Panc1 (cell line): ENCODE data around the gene TBC1D21. TPM values are rescaled to one million over a fixed set of nuclear protein-coding genes. Genes with fewer than 3 reads are reported as not detected.

ENCODE experiments used
- ATAC-seq: fragments of 200-7000 bp; cut with Tn5 transposase; 2 replicates; pipeline ENCODE4 v1.9.1; 2020; ENCODE audit warnings: mild to moderate bottlenecking, moderate library complexity
- BruUV-seq: library from RNA; stranded (reverse); fragments of 400-500 nt; replicated peaks from 2 replicates; lab custom pipeline; 2021; lab: Mats Ljungman, UMichigan
- CTCF ChIA-PET: fragments of 300-600 bp; sonication (Branson Sonifier 250); formaldehyde crosslinking; loops from one replicate; lab custom pipeline; 2022; ENCODE audit warnings: antibody characterized with exemption; lab: Charles Lee
- POLR2A ChIA-PET: fragments of 300-600 bp; sonication (Branson Sonifier 250); formaldehyde crosslinking; loops from one replicate; lab custom pipeline; 2022; ENCODE audit warnings: antibody characterized with exemption; lab: Charles Lee
- DNase-seq: peaks from one replicate; pipeline ENCODE4 v3.0.0-alpha.2; 2010; ENCODE audit warnings: low read depth, low spot score
- H3K27ac ChIP-seq: 2 replicates; pipeline ENCODE4 v1.5.1; 2011; ENCODE audit warnings: mild to moderate bottlenecking, low read length, inconsistent platforms
- H3K27me3 ChIP-seq: fragments of 200-500 bp; sonication (Bioruptor generic); 2 replicates; pipeline ENCODE4 v1.6.0; 2014; ENCODE audit warnings: low read length, inconsistent platforms; ENCODE audit not compliant: control insufficient read depth, insufficient read depth
- H3K36me3 ChIP-seq: fragments of 200-500 bp; sonication (Bioruptor generic); 2 replicates; pipeline ENCODE4 v1.5.1; 2014; ENCODE audit warnings: inconsistent platforms, mild to moderate bottlenecking, low read length, moderate library complexity; ENCODE audit not compliant: control insufficient read depth, insufficient read depth
- H3K4me1 ChIP-seq: 2 replicates; pipeline ENCODE4 v1.5.1; 2011; ENCODE audit warnings: inconsistent platforms, mild to moderate bottlenecking, low read length, moderate library complexity; ENCODE audit not compliant: control insufficient read depth, insufficient read depth
- H3K4me3 ChIP-seq, 2 experiments: 2 replicates each; pipeline ENCODE4 v1.5.1; 2011 to 2012; ENCODE audit warnings: low read depth in 2 of 2, low read length in 2 of 2, mild to moderate bottlenecking in 2 of 2, inconsistent platforms in 1 of 2, moderate library complexity in 1 of 2
- H3K9me3 ChIP-seq: fragments of 200-500 bp; sonication (Bioruptor generic); 2 replicates; pipeline ENCODE4 v1.5.1; 2014; ENCODE audit warnings: low read depth, mild to moderate bottlenecking, inconsistent platforms, low read length, moderate library complexity; ENCODE audit not compliant: control insufficient read depth, insufficient read depth
- POLR2AphosphoS5 ChIP-seq: IDR thresholded peaks from 2 replicates; pipeline ENCODE4 v1.6.1; 2012; ENCODE audit warnings: mild to moderate bottlenecking, low read depth, low read length, moderate library complexity
- SIN3A ChIP-seq: IDR thresholded peaks from 2 replicates; pipeline ENCODE4 v1.6.1; 2012; ENCODE audit warnings: low read depth, mild to moderate bottlenecking, low read length, moderate library complexity, borderline replicate concordance; ENCODE audit not compliant: insufficient read depth
- TCF7L2 ChIP-seq: IDR thresholded peaks from 2 replicates; pipeline ENCODE4 v1.6.1; 2011; ENCODE audit warnings: mild to moderate bottlenecking, low read depth, low read length, inconsistent platforms
- in situ Hi-C: cut with HindIII; loops from 2 replicates; pipeline ENCODE4 v1.10.0; 2016; ENCODE audit warnings: low sequenced_read_pairs, low pct_unique_long_range_greater_than_20kb
- intact Hi-C: fragments of 100-400 bp; cut with micrococcal nuclease; formaldehyde crosslinking; loops from one replicate; pipeline ENCODE4 v1.10.0; 2022; ENCODE audit not compliant: unreplicated experiment
- total RNA-seq: library from RNA; stranded (reverse); gene quantifications from one replicate; pipeline ENCODE4 v1.2.1, GENCODE V29; 2021; ENCODE audit not compliant: unreplicated experiment
- TF ChIP-seq, protein P1 (sequence below), 2 experiments: IDR thresholded peaks; 2 replicates each; pipeline ENCODE4 v1.6.1; 2011 to 2012; ENCODE audit warnings: low read depth in 2 of 2, control low read depth in 1 of 2, low read length in 1 of 2, mild to moderate bottlenecking in 1 of 2, moderate library complexity in 1 of 2; ENCODE audit not compliant: insufficient read depth in 1 of 2
- TF ChIP-seq, protein P2 (sequence below): fragments of 450-650 bp; IDR thresholded peaks from 2 replicates; pipeline ENCODE4 v1.5.1; 2017; ENCODE audit warnings: mild to moderate bottlenecking

TBC1D21 gene
- total RNA-seq, 1 experiment from 2014 or later: not detected

DNA sequence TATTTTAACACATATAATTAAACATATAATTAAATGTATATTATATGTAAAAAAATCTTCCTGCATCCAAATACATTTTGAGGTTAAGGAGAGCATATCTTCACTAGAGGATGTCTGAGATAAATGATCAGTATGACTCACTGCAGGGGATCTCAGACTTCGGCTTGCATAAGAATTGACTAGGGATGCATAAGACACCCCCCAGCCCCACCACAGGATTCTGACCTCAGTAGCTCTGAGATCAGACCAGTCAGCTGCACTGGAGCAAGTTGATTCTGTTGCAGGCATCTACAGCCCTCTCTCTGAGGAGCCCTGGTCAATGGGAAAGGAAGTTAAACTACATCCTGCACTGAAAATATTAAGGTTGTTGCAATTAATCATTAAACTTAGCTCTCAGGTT, 29.0 kb upstream of the TBC1D21 start:
- intact Hi-C loops (no loop called here), in situ Hi-C loops (no loop called here)
- ATAC-seq (no peak), DNase-seq (no peak)
- TF ChIP-seq, protein P1, sequence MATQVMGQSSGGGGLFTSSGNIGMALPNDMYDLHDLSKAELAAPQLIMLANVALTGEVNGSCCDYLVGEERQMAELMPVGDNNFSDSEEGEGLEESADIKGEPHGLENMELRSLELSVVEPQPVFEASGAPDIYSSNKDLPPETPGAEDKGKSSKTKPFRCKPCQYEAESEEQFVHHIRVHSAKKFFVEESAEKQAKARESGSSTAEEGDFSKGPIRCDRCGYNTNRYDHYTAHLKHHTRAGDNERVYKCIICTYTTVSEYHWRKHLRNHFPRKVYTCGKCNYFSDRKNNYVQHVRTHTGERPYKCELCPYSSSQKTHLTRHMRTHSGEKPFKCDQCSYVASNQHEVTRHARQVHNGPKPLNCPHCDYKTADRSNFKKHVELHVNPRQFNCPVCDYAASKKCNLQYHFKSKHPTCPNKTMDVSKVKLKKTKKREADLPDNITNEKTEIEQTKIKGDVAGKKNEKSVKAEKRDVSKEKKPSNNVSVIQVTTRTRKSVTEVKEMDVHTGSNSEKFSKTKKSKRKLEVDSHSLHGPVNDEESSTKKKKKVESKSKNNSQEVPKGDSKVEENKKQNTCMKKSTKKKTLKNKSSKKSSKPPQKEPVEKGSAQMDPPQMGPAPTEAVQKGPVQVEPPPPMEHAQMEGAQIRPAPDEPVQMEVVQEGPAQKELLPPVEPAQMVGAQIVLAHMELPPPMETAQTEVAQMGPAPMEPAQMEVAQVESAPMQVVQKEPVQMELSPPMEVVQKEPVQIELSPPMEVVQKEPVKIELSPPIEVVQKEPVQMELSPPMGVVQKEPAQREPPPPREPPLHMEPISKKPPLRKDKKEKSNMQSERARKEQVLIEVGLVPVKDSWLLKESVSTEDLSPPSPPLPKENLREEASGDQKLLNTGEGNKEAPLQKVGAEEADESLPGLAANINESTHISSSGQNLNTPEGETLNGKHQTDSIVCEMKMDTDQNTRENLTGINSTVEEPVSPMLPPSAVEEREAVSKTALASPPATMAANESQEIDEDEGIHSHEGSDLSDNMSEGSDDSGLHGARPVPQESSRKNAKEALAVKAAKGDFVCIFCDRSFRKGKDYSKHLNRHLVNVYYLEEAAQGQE (IDR thresholded peaks at IDR 0.05; ENCODE audit: insufficient read depth in 1 of 2, low read depth in 2 of 2, low read length in 1 of 2): no peak
- no peak for TF ChIP-seq SIN3A
- TF ChIP-seq POLR2AphosphoS5: no peak
- TF ChIP-seq TCF7L2: no peak
- TF ChIP-seq, protein P2, sequence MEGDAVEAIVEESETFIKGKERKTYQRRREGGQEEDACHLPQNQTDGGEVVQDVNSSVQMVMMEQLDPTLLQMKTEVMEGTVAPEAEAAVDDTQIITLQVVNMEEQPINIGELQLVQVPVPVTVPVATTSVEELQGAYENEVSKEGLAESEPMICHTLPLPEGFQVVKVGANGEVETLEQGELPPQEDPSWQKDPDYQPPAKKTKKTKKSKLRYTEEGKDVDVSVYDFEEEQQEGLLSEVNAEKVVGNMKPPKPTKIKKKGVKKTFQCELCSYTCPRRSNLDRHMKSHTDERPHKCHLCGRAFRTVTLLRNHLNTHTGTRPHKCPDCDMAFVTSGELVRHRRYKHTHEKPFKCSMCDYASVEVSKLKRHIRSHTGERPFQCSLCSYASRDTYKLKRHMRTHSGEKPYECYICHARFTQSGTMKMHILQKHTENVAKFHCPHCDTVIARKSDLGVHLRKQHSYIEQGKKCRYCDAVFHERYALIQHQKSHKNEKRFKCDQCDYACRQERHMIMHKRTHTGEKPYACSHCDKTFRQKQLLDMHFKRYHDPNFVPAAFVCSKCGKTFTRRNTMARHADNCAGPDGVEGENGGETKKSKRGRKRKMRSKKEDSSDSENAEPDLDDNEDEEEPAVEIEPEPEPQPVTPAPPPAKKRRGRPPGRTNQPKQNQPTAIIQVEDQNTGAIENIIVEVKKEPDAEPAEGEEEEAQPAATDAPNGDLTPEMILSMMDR: no peak
- Histone ChIP-seq H3K4me3 (no peak overlapping the region), H3K9me3 (no peaks in the 10 kb centered on the region), H3K36me3 (no peaks in the 10 kb centered on the region; the same call in 1 of the 2 replicates), H3K27ac (no peak overlapping the region), H3K27me3 (peaks cover 32% of the 10 kb centered on the region), H3K4me1 (no peaks in the 10 kb centered on the region)
- ChIA-PET CTCF (no interaction called here), POLR2A (no interaction called here)
- BruUV-seq: no TSS peak

- CTCF ChIA-PET: interaction anchor here (0.6 kb wide), 1 partner anchor 571 kb away, joined by 6 read pairs; no protein-coding TSS in a partner anchor
These were observed 27.9 kb upstream of the TBC1D21 start for GRCh38 chr15:73845507-73845906.

More at GRCh38 chr15:73845507-73845906, 27.9 kb upstream of the TBC1D21 start:
- in situ Hi-C loops: no loop called here
- Histone ChIP-seq H3K9me3 (no peaks in the 10 kb centered on the region), H3K27me3 (peaks cover 23% of the 10 kb centered on the region), H3K4me3 (no peak overlapping the region), H3K36me3 (no peaks in the 10 kb centered on the region; the same call in 1 of the 2 replicates), H3K27ac (no peak overlapping the region), H3K4me1 (no peaks in the 10 kb centered on the region)
- POLR2A ChIA-PET: interaction anchor here (0.6 kb wide), 2 partner anchors 354 to 462 kb away, joined by 3 to 5 read pairs; no protein-coding TSS in a partner anchor
- intact Hi-C loops: no loop called here
- TF ChIP-seq TCF7L2: no peak
- no peak for TF ChIP-seq POLR2AphosphoS5
- TF ChIP-seq, protein P1 (IDR thresholded peaks at IDR 0.05; ENCODE audit: insufficient read depth in 1 of 2, low read depth in 2 of 2, low read length in 1 of 2): no peak
- no peak for TF ChIP-seq SIN3A
- TF ChIP-seq, protein P2: no peak
- no peak for ATAC-seq
- DNase-seq: no peak
- no TSS peak for BruUV-seq
